ENCODE data around the gene STT3A.

The STT3A gene

DNA sequence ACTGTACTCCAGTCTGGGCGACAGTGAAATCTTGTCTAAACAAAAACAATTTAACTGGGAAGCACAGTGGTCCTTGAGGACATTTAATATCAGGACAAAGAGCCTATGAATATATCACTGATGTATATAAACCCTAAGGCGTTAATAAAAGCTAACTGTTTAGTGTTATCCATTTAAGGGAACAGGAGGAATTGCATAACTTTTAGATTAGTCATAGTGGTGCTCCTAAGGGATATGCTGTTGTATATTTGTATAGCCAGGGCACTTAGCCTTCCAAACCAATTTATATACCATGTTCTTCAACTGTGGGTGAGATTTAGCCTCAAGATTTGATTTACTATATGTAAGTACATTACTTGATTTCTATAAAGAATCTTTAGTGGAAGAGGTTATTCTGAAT lies 29.3 kb downstream of the STT3A start:
- Histone ChIP-seq H4K20me1 (ENCODE audit: insufficient read depth, low read length) (no peaks in the 10 kb centered on the region), H3K4me2 (ENCODE audit: low read length) (no peak overlapping the region)

DNA sequence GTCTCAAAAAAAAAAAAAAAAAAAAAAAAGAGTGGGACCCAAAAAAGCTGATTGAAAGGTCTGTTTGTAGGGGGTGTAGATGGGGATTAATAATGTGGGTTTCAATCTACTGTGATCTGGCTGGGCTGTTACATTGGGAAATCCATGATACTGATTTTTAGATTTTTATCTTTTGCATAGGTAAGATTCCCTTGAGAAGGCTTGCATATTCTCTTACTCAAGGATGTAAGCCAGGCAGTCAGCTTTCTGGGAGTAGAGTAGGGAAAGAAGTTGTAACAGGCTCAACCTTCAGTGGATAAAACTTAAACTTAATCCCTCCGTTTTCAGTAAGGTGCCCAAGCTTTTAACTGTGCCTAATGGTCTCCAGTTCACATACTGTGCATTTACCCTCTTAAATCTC lies 30.4 kb downstream of the STT3A start:
- no peak overlapping the region for H3K4me3 ChIP-seq (ENCODE audit: low read depth, low read length, poor library complexity, severe bottlenecking)
- no peaks in the 10 kb centered on the region for H3K9me2 ChIP-seq (ENCODE audit: low read depth, low read length)
- H4K20me1 ChIP-seq (ENCODE audit: insufficient read depth, low read length), result no peaks in the 10 kb centered on the region
- no peak overlapping the region for H3K27ac ChIP-seq (ENCODE audit: low read depth, low read length, poor library complexity, severe bottlenecking)
- no peaks in the 10 kb centered on the region for H3F3A ChIP-seq (ENCODE audit: insufficient read depth, low read length)
- peaks cover 24% of the 10 kb centered on the region for H3K4me1 ChIP-seq (ENCODE audit: insufficient read depth, low read length, severe bottlenecking)
- no peaks in the 10 kb centered on the region for H3K27me3 ChIP-seq (ENCODE audit: insufficient read depth, low read length)
- H3K79me2 ChIP-seq (ENCODE audit: insufficient read depth, low read length), result peaks cover 20% of the 10 kb centered on the region
- H3K36me3 ChIP-seq (ENCODE audit: insufficient read depth, low read length), result peaks cover 41% of the 10 kb centered on the region
- no peak overlapping the region for H2AFZ ChIP-seq (ENCODE audit: low read length)
- no peak for TF ChIP-seq EZH2 (IDR thresholded peaks at IDR 0.05; ENCODE audit: borderline replicate concordance, low read length)
- TF ChIP-seq, protein P1, sequence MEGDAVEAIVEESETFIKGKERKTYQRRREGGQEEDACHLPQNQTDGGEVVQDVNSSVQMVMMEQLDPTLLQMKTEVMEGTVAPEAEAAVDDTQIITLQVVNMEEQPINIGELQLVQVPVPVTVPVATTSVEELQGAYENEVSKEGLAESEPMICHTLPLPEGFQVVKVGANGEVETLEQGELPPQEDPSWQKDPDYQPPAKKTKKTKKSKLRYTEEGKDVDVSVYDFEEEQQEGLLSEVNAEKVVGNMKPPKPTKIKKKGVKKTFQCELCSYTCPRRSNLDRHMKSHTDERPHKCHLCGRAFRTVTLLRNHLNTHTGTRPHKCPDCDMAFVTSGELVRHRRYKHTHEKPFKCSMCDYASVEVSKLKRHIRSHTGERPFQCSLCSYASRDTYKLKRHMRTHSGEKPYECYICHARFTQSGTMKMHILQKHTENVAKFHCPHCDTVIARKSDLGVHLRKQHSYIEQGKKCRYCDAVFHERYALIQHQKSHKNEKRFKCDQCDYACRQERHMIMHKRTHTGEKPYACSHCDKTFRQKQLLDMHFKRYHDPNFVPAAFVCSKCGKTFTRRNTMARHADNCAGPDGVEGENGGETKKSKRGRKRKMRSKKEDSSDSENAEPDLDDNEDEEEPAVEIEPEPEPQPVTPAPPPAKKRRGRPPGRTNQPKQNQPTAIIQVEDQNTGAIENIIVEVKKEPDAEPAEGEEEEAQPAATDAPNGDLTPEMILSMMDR (IDR thresholded peaks at IDR 0.05; ENCODE audit: low read length), result no peak
- no peak overlapping the region for H3K9ac ChIP-seq (ENCODE audit: low read length)
- no peaks in the 10 kb centered on the region for H3K9me3 ChIP-seq (ENCODE audit: low read length)
- no peak overlapping the region for H3K4me2 ChIP-seq (ENCODE audit: low read length)

More for the DNA sequence above, 29.3 kb downstream of the STT3A start:
- H3K9me3 ChIP-seq (ENCODE audit: low read length), result no peaks in the 10 kb centered on the region
- H3K4me1 ChIP-seq (ENCODE audit: insufficient read depth, low read length, severe bottlenecking), result peaks cover 13% of the 10 kb centered on the region
- TF ChIP-seq, protein P1 (IDR thresholded peaks at IDR 0.05; ENCODE audit: low read length), result no peak
- TF ChIP-seq EZH2 (IDR thresholded peaks at IDR 0.05; ENCODE audit: borderline replicate concordance, low read length), result no peak
- no peak overlapping the region for H3K27ac ChIP-seq (ENCODE audit: low read depth, low read length, poor library complexity, severe bottlenecking)
- H3K9me2 ChIP-seq (ENCODE audit: low read depth, low read length), result no peaks in the 10 kb centered on the region
- peaks cover 10% of the 10 kb centered on the region for H3K79me2 ChIP-seq (ENCODE audit: insufficient read depth, low read length)
- H3K27me3 ChIP-seq (ENCODE audit: insufficient read depth, low read length), result no peaks in the 10 kb centered on the region
- H3K9ac ChIP-seq (ENCODE audit: low read length), result no peak overlapping the region
- H3K4me3 ChIP-seq (ENCODE audit: low read depth, low read length, poor library complexity, severe bottlenecking), result no peak overlapping the region
- no peaks in the 10 kb centered on the region for H3F3A ChIP-seq (ENCODE audit: insufficient read depth, low read length)
- H2AFZ ChIP-seq (ENCODE audit: low read length), result no peak overlapping the region
- H3K36me3 ChIP-seq (ENCODE audit: insufficient read depth, low read length), result peaks cover 51% of the 10 kb centered on the region

DNA sequence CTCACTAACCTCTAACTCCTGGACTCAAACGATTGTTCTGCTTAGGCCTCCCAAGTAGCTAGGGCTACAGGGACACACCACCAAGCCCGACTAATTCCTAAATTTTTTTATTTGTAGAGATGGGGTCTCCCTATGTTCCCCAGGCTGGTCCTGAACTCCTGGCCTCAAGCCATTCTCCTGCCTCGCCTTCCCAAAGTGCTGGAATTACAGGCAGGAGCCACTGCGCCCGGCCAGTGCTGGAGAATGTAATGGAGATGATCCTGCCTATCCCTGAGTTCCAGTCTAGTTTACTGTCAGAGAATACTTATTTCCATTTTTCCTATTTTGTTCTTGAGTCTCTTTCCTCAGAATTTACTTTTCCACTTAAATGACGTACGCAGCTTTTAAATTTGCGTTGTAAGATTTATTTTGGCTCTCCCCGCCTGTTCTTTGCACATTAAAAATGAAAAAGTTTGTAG lies 32.1 kb downstream of the STT3A start, which contains the start of gene CHEK1:
Gene CHEK1, plus strand, starts transcription at position 408 of the 458 bp plus-strand sequence. CDS start 1,606 bp downstream, outside the sequence.
- H3K27me3 ChIP-seq (ENCODE audit: insufficient read depth, low read length), result no peaks in the 10 kb centered on the region
- H3K4me2 ChIP-seq (ENCODE audit: low read length), result peak within 1 kb of the TSS; percentile 75
- no peaks in the 10 kb centered on the region for H4K20me1 ChIP-seq (ENCODE audit: insufficient read depth, low read length)
- H2AFZ ChIP-seq (ENCODE audit: low read length), result no peak within 1 kb of the TSS
- peaks cover 24% of the 10 kb centered on the region for H3K4me1 ChIP-seq (ENCODE audit: insufficient read depth, low read length, severe bottlenecking)
- peak within 1 kb of the TSS; percentile 93 for H3K27ac ChIP-seq (ENCODE audit: low read depth, low read length, poor library complexity, severe bottlenecking)
- H3K4me3 ChIP-seq (ENCODE audit: low read depth, low read length, poor library complexity, severe bottlenecking), result peak within 1 kb of the TSS; percentile 85
- no peak for TF ChIP-seq EZH2 (IDR thresholded peaks at IDR 0.05; ENCODE audit: borderline replicate concordance, low read length)
- TF ChIP-seq, protein P1 (IDR thresholded peaks at IDR 0.05; ENCODE audit: low read length), result no peak
- H3F3A ChIP-seq (ENCODE audit: insufficient read depth, low read length), result no peaks in the 10 kb centered on the region
- H3K36me3 ChIP-seq (ENCODE audit: insufficient read depth, low read length), result peaks cover 32% of the 10 kb centered on the region
- no peaks in the 10 kb centered on the region for H3K9me3 ChIP-seq (ENCODE audit: low read length)
- peaks cover 21% of the 10 kb centered on the region for H3K79me2 ChIP-seq (ENCODE audit: insufficient read depth, low read length)
- no peaks in the 10 kb centered on the region for H3K9me2 ChIP-seq (ENCODE audit: low read depth, low read length)
- peak within 1 kb of the TSS; percentile 85 for H3K9ac ChIP-seq (ENCODE audit: low read length)

Data from OCI-LY1 (cell line).